Nephron (organoid): ENCODE measurements around the gene PRMT7.

Experiments
- H3K27ac Mint-ChIP-seq, 3 experiments: 2 replicates each; pipeline ENCODE4 v1.8.0; 2020; ENCODE audit warnings: mixed read lengths in 3 of 3, mild to moderate bottlenecking in 2 of 3, moderate library complexity in 1 of 3
- H3K27me3 Mint-ChIP-seq: 2 replicates; pipeline ENCODE4 v1.8.0; 2021; ENCODE audit warnings: low read depth, mild to moderate bottlenecking, moderate library complexity, mixed read lengths
- H3K36me3 Mint-ChIP-seq: 2 replicates; pipeline ENCODE4 v1.8.0; 2020; ENCODE audit warnings: low read depth, mixed read lengths
- H3K4me1 Mint-ChIP-seq: 2 replicates; pipeline ENCODE4 v1.8.0; 2020; ENCODE audit warnings: mixed read lengths
- H3K4me3 Mint-ChIP-seq, 3 experiments: 2 replicates each; pipeline ENCODE4 v1.8.0; 2020; ENCODE audit warnings: mild to moderate bottlenecking in 3 of 3, mixed read lengths in 3 of 3, moderate library complexity in 2 of 3
- H3K9me3 Mint-ChIP-seq: 2 replicates; pipeline ENCODE4 v1.8.0; 2020; ENCODE audit warnings: mixed read lengths
- TF ChIP-seq, protein P1 (sequence below), 3 experiments: fragments of 200-600 bp; sonication (generic); IDR thresholded peaks; one replicate each; pipeline ENCODE4 v1.5.0; 2021; ENCODE audit warnings: antibody characterized with exemption in 3 of 3; ENCODE audit not compliant: unreplicated experiment in 3 of 3

PRMT7 gene

DNA sequence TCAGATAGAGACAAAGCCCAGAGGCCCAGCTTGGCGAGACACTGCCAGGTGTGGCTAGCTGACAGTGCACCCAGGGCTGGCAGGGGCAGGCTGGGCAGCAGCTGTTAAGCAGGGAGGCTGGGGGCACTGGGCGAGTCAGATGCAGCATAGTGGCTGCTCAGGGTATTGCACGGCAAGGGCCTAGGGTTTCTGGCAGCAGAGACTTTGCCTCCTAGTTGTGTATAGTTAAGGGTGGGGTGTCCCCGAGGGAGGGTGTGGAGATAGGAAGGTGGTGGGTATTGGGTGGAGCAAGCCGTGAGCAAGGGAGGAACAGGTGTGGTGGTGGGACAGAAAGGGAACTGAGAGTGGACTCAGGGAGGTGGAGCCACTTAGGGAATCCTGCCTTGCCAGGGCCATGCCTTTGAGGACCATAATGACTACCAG lies 71.5 kb downstream of the PRMT7 start:
- H3K9me3 Mint-ChIP-seq, result no peaks in the 10 kb centered on the region
- H3K27ac Mint-ChIP-seq, result no peak overlapping the region

DNA sequence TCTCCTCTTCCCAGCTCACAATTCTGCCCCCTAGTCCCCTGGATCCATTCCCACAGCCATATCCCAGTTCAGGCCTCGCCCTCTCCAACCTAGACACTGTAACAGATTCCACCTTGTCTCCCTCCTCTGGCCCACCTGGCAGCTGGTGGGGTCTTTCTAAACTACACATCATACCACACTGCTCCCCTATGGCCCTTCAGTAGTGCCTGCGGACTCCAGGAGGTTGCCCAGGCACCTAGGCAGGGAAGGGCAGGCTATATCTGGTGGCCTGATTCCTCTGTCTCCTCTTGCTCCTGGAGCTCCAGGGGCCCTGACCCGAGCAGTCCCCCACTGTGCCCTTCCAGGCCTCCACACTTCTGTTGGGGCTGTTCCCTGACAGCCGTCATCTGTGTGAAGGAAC lies 73.0 kb downstream of the PRMT7 start:
- Mint-ChIP-seq H3K27ac (no peak overlapping the region), H3K27me3 (peaks cover 24% of the 10 kb centered on the region), H3K9me3 (no peaks in the 10 kb centered on the region), H3K4me3 (no peak overlapping the region), H3K36me3 (no peaks in the 10 kb centered on the region), H3K4me1 (peaks cover 5% of the 10 kb centered on the region)
- TF ChIP-seq, protein P1, sequence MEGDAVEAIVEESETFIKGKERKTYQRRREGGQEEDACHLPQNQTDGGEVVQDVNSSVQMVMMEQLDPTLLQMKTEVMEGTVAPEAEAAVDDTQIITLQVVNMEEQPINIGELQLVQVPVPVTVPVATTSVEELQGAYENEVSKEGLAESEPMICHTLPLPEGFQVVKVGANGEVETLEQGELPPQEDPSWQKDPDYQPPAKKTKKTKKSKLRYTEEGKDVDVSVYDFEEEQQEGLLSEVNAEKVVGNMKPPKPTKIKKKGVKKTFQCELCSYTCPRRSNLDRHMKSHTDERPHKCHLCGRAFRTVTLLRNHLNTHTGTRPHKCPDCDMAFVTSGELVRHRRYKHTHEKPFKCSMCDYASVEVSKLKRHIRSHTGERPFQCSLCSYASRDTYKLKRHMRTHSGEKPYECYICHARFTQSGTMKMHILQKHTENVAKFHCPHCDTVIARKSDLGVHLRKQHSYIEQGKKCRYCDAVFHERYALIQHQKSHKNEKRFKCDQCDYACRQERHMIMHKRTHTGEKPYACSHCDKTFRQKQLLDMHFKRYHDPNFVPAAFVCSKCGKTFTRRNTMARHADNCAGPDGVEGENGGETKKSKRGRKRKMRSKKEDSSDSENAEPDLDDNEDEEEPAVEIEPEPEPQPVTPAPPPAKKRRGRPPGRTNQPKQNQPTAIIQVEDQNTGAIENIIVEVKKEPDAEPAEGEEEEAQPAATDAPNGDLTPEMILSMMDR (IDR thresholded peaks at IDR 0.05; ENCODE audit: unreplicated experiment in 3 of 3), result no peak

More for the DNA sequence above, 71.5 kb downstream of the PRMT7 start:
- no peaks in the 10 kb centered on the region for H3K36me3 Mint-ChIP-seq
- H3K4me1 Mint-ChIP-seq, result peaks cover 5% of the 10 kb centered on the region
- TF ChIP-seq, protein P1 (IDR thresholded peaks at IDR 0.05; ENCODE audit: unreplicated experiment in 3 of 3), result peak; percentile 8 to 20 (median 12)
- H3K27me3 Mint-ChIP-seq, result peaks cover 21% of the 10 kb centered on the region
- H3K4me3 Mint-ChIP-seq, result no peak overlapping the region

DNA sequence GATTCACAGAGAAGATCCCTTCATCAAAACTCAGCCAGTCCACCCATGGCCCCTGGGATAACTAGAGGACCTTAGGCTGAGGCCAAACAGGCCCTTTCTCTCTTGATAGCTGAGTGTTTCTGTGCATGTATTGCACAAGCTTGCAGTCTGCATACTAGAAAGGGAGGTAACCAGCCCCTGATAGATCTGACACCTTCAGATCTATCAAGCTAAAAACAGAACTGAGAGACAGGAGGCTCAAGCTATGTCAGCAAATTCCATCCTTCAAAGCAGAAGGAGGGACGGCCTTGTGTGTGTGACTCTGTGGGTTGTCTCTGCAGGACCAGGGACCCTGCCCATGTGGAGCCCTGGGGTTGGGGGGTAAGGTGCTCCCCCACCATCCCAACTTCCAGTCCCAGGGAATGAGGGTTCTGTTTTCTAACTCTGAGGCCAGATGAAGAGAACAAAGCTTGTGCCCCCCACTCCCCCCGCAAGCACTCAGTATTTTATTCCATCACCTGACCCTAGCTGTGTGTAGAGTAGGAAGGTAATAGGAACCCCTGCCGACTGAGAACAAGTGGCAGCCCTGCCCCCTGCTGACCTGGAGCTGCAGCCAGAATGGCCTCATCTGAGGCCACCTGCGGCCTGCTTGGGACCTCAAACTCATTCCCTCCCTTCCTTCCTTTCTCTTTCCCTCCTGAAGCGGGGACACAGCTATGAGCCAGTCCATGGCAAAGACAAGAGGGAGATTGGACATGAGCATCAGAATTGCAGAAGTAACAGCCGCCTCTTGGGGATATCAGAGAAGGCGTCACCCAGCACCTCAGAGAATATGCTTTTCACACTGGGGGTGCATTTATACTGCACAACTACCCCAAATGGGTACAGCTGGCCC lies 73.7 kb downstream of the PRMT7 start:
- H3K9me3 Mint-ChIP-seq, result no peaks in the 10 kb centered on the region

DNA sequence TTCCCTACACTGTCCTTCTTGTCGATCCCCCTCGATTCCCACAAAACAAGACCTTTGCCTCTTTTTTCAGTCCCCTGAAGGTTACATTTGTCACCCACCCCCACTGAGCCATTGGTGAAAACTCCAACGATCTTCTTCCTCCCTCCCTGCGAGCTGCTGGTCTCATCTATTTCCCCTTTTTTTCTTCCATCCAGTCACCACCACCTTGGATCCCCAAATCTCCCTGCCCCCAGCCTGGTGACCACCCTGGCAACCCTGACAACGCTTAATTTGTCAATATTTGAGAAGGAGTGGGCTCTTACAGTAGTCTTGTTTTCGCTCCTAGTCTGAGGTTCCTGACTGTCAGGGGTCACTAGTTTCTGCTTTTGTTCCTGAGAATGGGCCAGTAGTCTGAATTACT lies 74.6 kb downstream of the PRMT7 start:
- TF ChIP-seq, protein P1 (IDR thresholded peaks at IDR 0.05; ENCODE audit: unreplicated experiment in 3 of 3), result no peak
- Mint-ChIP-seq H3K27ac (no peak overlapping the region), H3K36me3 (no peaks in the 10 kb centered on the region), H3K4me3 (no peak overlapping the region), H3K4me1 (peaks cover 5% of the 10 kb centered on the region), H3K9me3 (no peaks in the 10 kb centered on the region), H3K27me3 (peaks cover 23% of the 10 kb centered on the region)

More for the DNA sequence above, 73.7 kb downstream of the PRMT7 start:
- Mint-ChIP-seq H3K27ac (no peak overlapping the region), H3K4me1 (peaks cover 5% of the 10 kb centered on the region), H3K27me3 (peaks cover 18% of the 10 kb centered on the region), H3K4me3 (no peak overlapping the region), H3K36me3 (no peaks in the 10 kb centered on the region)
- TF ChIP-seq, protein P1 (IDR thresholded peaks at IDR 0.05; ENCODE audit: unreplicated experiment in 3 of 3), result no peak

DNA sequence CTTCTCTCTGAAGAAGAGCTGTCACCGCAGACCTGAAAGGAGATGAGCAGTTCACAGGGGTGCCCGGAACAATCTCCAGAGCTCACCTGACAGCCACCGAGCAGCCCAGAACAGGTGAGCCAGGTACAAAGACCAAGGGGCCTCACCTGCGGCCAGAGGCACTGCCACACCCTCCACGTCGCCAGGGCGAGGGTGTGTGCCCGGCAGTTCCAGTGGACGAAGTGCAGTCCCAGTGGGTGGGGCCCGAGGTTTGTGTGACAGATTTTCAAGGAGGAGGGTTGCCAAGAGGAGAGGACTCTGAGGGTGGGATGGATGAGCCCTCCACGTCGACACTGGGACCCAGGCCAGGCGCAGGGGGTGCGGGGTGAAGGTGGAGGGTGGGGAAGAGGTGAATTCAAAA lies 75.8 kb downstream of the PRMT7 start:
- Mint-ChIP-seq H3K27ac (no peak overlapping the region), H3K36me3 (no peaks in the 10 kb centered on the region), H3K27me3 (peaks cover 20% of the 10 kb centered on the region), H3K4me1 (peaks cover 5% of the 10 kb centered on the region), H3K9me3 (no peaks in the 10 kb centered on the region), H3K4me3 (no peak overlapping the region)
- TF ChIP-seq, protein P1 (IDR thresholded peaks at IDR 0.05; ENCODE audit: unreplicated experiment in 3 of 3), result no peak

DNA sequence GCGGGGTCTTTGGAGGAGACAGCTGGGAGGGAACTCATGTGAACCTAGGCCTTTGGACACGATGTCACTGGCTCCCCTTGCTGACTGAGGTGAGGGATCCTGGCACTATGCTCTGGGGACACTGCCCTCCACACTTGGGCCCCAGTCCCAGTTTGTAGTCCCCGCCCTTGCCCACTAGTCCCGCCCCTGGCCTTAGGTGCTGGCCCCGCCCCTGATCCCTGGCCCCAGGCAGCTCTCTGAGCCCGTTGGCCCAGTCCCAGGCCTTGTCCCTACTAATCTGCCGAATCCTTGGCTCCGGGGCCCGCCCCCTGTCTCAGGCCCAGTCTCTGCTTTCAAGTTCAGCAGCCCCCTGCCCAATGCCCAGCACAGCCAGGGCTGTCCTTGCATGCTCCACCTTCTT lies 76.5 kb downstream of the PRMT7 start:
- no peaks in the 10 kb centered on the region for H3K36me3 Mint-ChIP-seq
- no peak overlapping the region for H3K4me3 Mint-ChIP-seq
- H3K9me3 Mint-ChIP-seq, result no peaks in the 10 kb centered on the region
- TF ChIP-seq, protein P1 (IDR thresholded peaks at IDR 0.05; ENCODE audit: unreplicated experiment in 3 of 3), result no peak
- H3K27me3 Mint-ChIP-seq, result peaks cover 15% of the 10 kb centered on the region
- H3K27ac Mint-ChIP-seq, result no peak overlapping the region
- peaks cover 5% of the 10 kb centered on the region for H3K4me1 Mint-ChIP-seq
